Activated CD8-positive, alpha-beta T cell treated with anti-CD3 and anti-CD28 coated beads for 36 hours (primary cell): Measurements from ENCODE around the gene MAPK4. TPM values are rescaled to one million over a fixed set of nuclear protein-coding genes. Genes with fewer than 3 reads are reported as not detected.

ENCODE experiments used
- ATAC-seq: fragments of 200-7000 bp; cut with Tn5 transposase; one replicate; pipeline ENCODE4 v1.10.0; 2021; ENCODE audit warnings: mild to moderate bottlenecking, moderate library complexity
- CTCF ChIA-PET: fragments of 350-600 bp; sonication (Branson Sonifier 250); formaldehyde crosslinking; loops from one replicate; lab custom pipeline; 2021; ENCODE audit warnings: antibody characterized with exemption; lab: Charles Lee
- POLR2A ChIA-PET: fragments of 350-600 bp; sonication (Branson Sonifier 250); formaldehyde crosslinking; loops from one replicate; lab custom pipeline; 2021; ENCODE audit warnings: antibody characterized with exemption; lab: Charles Lee
- DNase-seq: peaks from one replicate; pipeline ENCODE4 v3.0.0-alpha.2; 2020
- H3K27ac Mint-ChIP-seq: one replicate; pipeline ENCODE4 v1.8.0; 2021; ENCODE audit warnings: mild to moderate bottlenecking, mixed read lengths
- H3K27me3 Mint-ChIP-seq: one replicate; pipeline ENCODE4 v1.8.0; 2021; ENCODE audit warnings: mixed read lengths
- H3K36me3 Mint-ChIP-seq: one replicate; pipeline ENCODE4 v1.8.0; 2021; ENCODE audit warnings: low read depth, mixed read lengths
- H3K4me1 Mint-ChIP-seq: one replicate; pipeline ENCODE4 v1.8.0; 2021; ENCODE audit warnings: low read depth, mixed read lengths
- H3K4me3 Mint-ChIP-seq: one replicate; pipeline ENCODE4 v1.8.0; 2021; ENCODE audit warnings: mild to moderate bottlenecking, moderate library complexity, mixed read lengths
- H3K9me3 Mint-ChIP-seq: one replicate; pipeline ENCODE4 v1.8.0; 2021; ENCODE audit warnings: mixed read lengths
- CTCF ChIP-seq: fragments of 200-600 bp; IDR thresholded peaks from one replicate; pipeline ENCODE4 v1.8.0; 2022; ENCODE audit warnings: antibody characterized with exemption, mild to moderate bottlenecking
- intact Hi-C: fragments of 100-400 bp; cut with micrococcal nuclease; formaldehyde crosslinking; loops from one replicate; pipeline ENCODE4 v1.10.0; 2022
- total RNA-seq, 2 experiments: library from RNA; stranded (reverse); gene quantifications; one replicate each; pipeline ENCODE4 v1.2.3, GENCODE V29; 2021

Gene MAPK4
- total RNA-seq, 2 experiments from 2014 or later = not detected

DNA sequence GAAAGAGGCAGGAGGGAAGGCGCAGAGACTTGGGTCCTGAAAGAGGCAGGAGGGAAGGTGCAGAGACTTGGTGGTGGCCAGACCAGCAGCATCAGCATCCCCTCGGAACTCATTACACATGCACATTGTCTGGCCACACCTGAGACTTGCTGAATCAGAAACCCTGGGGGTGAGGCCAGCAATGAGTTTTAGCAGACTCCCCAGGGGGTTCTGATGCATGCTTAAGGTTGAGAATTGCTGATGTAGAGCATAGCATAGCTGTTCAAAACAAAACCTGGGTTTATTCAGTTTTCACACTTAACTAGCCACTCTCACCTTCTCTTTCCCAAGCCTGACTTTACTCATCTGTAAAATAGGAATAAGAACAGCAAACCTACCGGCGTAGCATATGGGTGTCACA lies 137.0 kb downstream of the MAPK4 start:
- no peaks in the 10 kb centered on the region for H3K4me1 Mint-ChIP-seq
- no peak overlapping the region for H3K27ac Mint-ChIP-seq
- ATAC-seq (no peak), DNase-seq (no peak)
- H3K36me3 Mint-ChIP-seq = no peaks in the 10 kb centered on the region
- no peak for TF ChIP-seq CTCF
- peaks cover 4% of the 10 kb centered on the region for H3K27me3 Mint-ChIP-seq
- H3K4me3 Mint-ChIP-seq = no peak overlapping the region
- no peaks in the 10 kb centered on the region for H3K9me3 Mint-ChIP-seq
- POLR2A ChIA-PET = no interaction called here
- intact Hi-C loops = no loop called here
- CTCF ChIA-PET = no interaction called here

- DNase-seq (no peak), ATAC-seq (no peak)
- H3K4me1 Mint-ChIP-seq = no peaks in the 10 kb centered on the region
- intact Hi-C loops = no loop called here
- H3K9me3 Mint-ChIP-seq = no peaks in the 10 kb centered on the region
- no peaks in the 10 kb centered on the region for H3K36me3 Mint-ChIP-seq
- ChIA-PET POLR2A (no interaction called here), CTCF (no interaction called here)
- H3K27me3 Mint-ChIP-seq = peaks cover 4% of the 10 kb centered on the region
- H3K27ac Mint-ChIP-seq = no peak overlapping the region
- H3K4me3 Mint-ChIP-seq = no peak overlapping the region
- TF ChIP-seq CTCF = no peak
Observed at GRCh38 chr18:50697509-50697908, 137.6 kb downstream of the MAPK4 start.

DNA sequence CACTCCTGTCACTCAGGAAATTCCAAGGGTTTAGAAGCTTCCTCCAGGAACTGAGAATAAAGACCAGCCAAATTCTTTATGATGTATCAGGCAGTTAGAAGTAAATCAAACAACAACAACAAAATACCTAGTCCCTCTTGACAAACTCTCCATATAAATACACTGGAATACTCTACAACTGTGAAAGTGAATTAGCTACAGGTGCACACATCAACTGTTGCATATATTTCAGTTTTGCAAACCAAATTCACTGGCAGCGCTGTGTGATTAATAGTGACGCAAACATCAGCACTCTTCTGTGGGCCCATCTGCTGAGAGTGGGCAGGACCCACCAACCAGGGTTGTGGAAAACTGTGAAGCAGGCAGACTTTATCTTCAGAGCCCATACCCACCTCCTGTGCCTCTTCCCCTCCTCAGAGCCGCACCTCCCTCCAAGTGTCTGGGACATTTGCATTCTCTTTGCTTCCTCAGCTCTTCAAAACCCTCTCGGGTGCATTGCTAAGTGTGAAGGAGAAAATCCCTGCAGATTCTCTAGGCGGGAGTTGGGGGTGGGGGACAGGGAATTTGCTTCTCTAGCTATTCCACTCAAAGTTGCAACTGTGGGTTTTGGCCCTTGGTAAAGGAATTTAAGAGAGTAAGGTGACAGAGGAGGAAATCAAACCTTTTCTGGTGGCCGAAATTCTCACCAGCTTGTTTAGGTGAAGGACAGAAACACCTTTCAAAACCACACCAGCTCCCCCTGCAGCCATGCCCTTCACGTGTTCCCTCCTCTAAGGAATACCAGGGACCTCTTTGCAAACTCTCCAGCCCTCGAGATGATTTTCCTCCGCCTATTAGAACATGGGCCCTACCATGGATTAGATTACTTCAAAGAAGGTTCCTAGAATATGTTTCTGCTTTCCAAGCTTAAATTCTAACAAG lies 140.6 kb downstream of the MAPK4 start:
- TF ChIP-seq CTCF = no peak
- Mint-ChIP-seq H3K36me3 (no peaks in the 10 kb centered on the region), H3K27me3 (peaks cover under 1% of the 10 kb centered on the region), H3K4me1 (no peaks in the 10 kb centered on the region), H3K27ac (no peak overlapping the region), H3K9me3 (no peaks in the 10 kb centered on the region), H3K4me3 (no peak overlapping the region)
- no peak for ATAC-seq
- POLR2A ChIA-PET = interaction anchor here (1.0 kb wide), 1 partner anchor 11 kb away, joined by 3 read pairs; no protein-coding TSS in a partner anchor
- no peak for DNase-seq
- intact Hi-C loops = no loop called here
- CTCF ChIA-PET = interaction anchor here (0.7 kb wide), 1 partner anchor 11 kb away, joined by 3 read pairs; no protein-coding TSS in a partner anchor

DNA sequence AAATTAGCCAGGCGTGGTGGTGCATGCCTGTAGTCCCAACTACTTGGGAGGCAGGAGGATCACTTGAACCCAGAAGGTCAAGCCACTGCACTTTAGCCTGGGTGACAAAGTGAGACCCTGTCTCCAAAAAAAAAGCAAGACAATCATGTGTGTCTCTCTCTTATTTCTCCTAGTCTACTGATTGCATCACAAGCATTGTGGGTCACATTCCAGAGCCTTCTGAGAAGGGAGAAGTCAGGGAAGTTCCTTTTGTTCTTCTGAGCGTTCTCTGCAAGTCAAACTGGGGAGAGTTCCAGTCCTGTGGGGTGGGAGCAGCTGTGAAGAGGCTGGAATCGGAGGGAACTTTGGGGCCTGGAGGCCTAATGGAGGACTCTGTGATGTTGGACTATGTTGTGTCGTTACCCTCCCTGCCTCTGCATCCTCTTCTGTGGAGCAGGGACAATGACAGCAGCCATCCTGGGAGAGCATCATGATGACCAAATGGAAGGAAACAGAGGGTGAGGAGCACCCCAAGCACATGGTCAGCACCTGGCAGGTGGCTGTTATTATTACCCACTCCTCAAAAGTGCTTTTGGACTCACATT lies 144.6 kb downstream of the MAPK4 start:
- intact Hi-C loops = no loop called here
- POLR2A ChIA-PET = no interaction called here
- ATAC-seq (no peak), DNase-seq (no peak)
- no peak for TF ChIP-seq CTCF
- CTCF ChIA-PET = no interaction called here
- no peak overlapping the region for H3K4me3 Mint-ChIP-seq
- no peaks in the 10 kb centered on the region for H3K9me3 Mint-ChIP-seq
- H3K27me3 Mint-ChIP-seq = no peaks in the 10 kb centered on the region
- H3K27ac Mint-ChIP-seq = no peak overlapping the region
- H3K36me3 Mint-ChIP-seq = no peaks in the 10 kb centered on the region
- no peaks in the 10 kb centered on the region for H3K4me1 Mint-ChIP-seq

DNA sequence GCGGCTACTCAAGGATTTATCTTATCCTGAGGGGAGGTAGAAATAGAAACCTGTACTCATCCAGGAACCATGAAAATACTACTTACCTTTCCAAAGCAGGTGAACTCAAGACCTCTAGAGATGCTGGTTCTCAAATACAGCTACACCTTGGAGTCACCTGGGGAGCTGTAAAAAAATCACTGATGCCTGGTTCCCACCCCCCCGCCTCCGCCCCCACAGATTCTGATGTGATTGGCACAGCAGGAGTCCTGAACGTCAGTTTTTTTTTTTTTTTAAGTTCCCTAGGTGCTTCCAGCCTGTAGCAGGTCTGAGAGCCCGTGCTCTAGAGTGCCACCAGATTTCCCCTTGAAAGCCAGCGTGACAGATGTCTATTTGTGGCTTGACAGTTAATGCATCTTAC lies 146.3 kb downstream of the MAPK4 start:
- no peak overlapping the region for H3K27ac Mint-ChIP-seq
- ATAC-seq (no peak), DNase-seq (no peak)
- ChIA-PET POLR2A (no interaction called here), CTCF (no interaction called here)
- H3K9me3 Mint-ChIP-seq = no peaks in the 10 kb centered on the region
- H3K27me3 Mint-ChIP-seq = no peaks in the 10 kb centered on the region
- no peaks in the 10 kb centered on the region for H3K4me1 Mint-ChIP-seq
- TF ChIP-seq CTCF = no peak
- H3K36me3 Mint-ChIP-seq = no peaks in the 10 kb centered on the region
- intact Hi-C loops = no loop called here
- H3K4me3 Mint-ChIP-seq = no peak overlapping the region
